Uterus (tissue), 2 donors: ENCODE measurements around the gene OGDHL.

Source experiments
- POLR2A ChIP-seq, 2 donors: fragments of 450-650 bp; IDR thresholded peaks; one replicate each; pipeline ENCODE4 v1.6.1; 2016; ENCODE audit warnings: antibody characterized with exemption in 2 of 2, mild to moderate bottlenecking in 1 of 2, moderate library complexity in 1 of 2
- TF ChIP-seq, protein P1 (sequence below), 4 experiments: fragments of 200-600 bp in 2 of 4; fragments of 450-650 bp in 2 of 4; sonication (generic) in 2 of 4; IDR thresholded peaks; one replicate each; pipeline ENCODE4 v1.5.1; 2016 to 2019; ENCODE audit warnings: antibody characterized with exemption in 4 of 4, mild to moderate bottlenecking in 2 of 4, moderate library complexity in 1 of 4

DNA sequence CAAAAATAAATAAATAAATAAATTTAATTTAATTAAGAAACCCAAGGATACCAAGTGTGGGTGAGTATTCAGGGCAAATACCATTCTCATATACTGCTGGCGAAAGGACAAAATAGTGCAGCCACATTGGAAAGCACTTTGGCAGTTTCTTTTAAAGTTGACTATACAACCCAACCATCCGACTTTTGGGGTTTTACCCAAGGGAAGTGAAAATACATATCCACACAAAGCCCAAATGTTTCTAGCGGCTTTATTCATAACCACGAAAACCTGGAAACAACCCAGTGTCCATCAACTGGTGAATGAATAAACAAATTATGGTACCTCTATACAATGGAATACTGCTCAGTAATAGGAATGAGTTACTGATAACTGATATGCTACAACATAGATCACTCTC lies 36.2 kb upstream of the OGDHL start:
- TF ChIP-seq, protein P1, sequence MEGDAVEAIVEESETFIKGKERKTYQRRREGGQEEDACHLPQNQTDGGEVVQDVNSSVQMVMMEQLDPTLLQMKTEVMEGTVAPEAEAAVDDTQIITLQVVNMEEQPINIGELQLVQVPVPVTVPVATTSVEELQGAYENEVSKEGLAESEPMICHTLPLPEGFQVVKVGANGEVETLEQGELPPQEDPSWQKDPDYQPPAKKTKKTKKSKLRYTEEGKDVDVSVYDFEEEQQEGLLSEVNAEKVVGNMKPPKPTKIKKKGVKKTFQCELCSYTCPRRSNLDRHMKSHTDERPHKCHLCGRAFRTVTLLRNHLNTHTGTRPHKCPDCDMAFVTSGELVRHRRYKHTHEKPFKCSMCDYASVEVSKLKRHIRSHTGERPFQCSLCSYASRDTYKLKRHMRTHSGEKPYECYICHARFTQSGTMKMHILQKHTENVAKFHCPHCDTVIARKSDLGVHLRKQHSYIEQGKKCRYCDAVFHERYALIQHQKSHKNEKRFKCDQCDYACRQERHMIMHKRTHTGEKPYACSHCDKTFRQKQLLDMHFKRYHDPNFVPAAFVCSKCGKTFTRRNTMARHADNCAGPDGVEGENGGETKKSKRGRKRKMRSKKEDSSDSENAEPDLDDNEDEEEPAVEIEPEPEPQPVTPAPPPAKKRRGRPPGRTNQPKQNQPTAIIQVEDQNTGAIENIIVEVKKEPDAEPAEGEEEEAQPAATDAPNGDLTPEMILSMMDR (IDR thresholded peaks at IDR 0.05) = no peak
- no peak for TF ChIP-seq POLR2A (IDR thresholded peaks at IDR 0.05)
